HEK293T (cell line): Measurements from ENCODE around the gene MPHOSPH6.

Experiments
- CTCF ChIA-PET: fragments of 350-600 bp; formaldehyde crosslinking; extraction: SDS; loops from one replicate; lab custom pipeline; 2021; ENCODE audit warnings: antibody characterized with exemption, inconsistent platforms; lab: Yijun Ruan, JAX
- POLR2A ChIA-PET: fragments of 350-600 bp; formaldehyde crosslinking; extraction: SDS; loops from one replicate; lab custom pipeline; 2020; ENCODE audit warnings: antibody characterized with exemption, inconsistent platforms; lab: Yijun Ruan, JAX
- DNase-seq: peaks from one replicate; pipeline ENCODE4 v3.0.0; 2012; ENCODE audit warnings: mixed read lengths; ENCODE audit errors: extremely low spot score
- ARNT ChIP-seq: fragments of 450-650 bp; IDR thresholded peaks from 2 replicates; pipeline ENCODE4 v1.6.1; 2017; ENCODE audit warnings: mild to moderate bottlenecking
- BHLHE40 ChIP-seq: fragments of 450-650 bp; IDR thresholded peaks from 2 replicates; pipeline ENCODE4 v1.6.1; 2016; ENCODE audit warnings: mild to moderate bottlenecking, moderate library complexity, borderline replicate concordance
- CTBP1 ChIP-seq: fragments of 450-650 bp; IDR thresholded peaks from 2 replicates; pipeline ENCODE4 v1.6.1; 2016; ENCODE audit warnings: borderline replicate concordance
- ELF4 ChIP-seq: fragments of 450-650 bp; IDR thresholded peaks from 2 replicates; pipeline ENCODE4 v1.6.1; 2017; ENCODE audit warnings: antibody characterized with exemption
- FOXA1 ChIP-seq: fragments of 450-650 bp; IDR thresholded peaks from 2 replicates; pipeline ENCODE4 v1.6.1; 2016; ENCODE audit warnings: mild to moderate bottlenecking
- FOXK2 ChIP-seq: fragments of 450-650 bp; IDR thresholded peaks from 2 replicates; pipeline ENCODE4 v1.6.1; 2016; ENCODE audit warnings: mild to moderate bottlenecking
- FOXM1 ChIP-seq: fragments of 450-650 bp; IDR thresholded peaks from 2 replicates; pipeline ENCODE4 v1.6.1; 2017; ENCODE audit warnings: mild to moderate bottlenecking, borderline replicate concordance
- HDGF ChIP-seq: fragments of 450-650 bp; IDR thresholded peaks from 2 replicates; pipeline ENCODE4 v1.6.1; 2017; ENCODE audit warnings: antibody characterized with exemption, borderline replicate concordance
- L3MBTL2 ChIP-seq: fragments of 450-650 bp; conservative IDR thresholded peaks from 2 replicates; pipeline ENCODE4 v1.6.1; 2016; ENCODE audit warnings: mild to moderate bottlenecking
- LEF1 ChIP-seq: fragments of 450-650 bp; IDR thresholded peaks from 2 replicates; pipeline ENCODE4 v1.6.1; 2017; ENCODE audit warnings: mild to moderate bottlenecking, borderline replicate concordance
- NFRKB ChIP-seq: fragments of 450-650 bp; IDR thresholded peaks from 2 replicates; pipeline ENCODE4 v1.6.1; 2016; ENCODE audit warnings: mild to moderate bottlenecking, moderate library complexity
- SP1 ChIP-seq: fragments of 450-650 bp; IDR thresholded peaks from 2 replicates; pipeline ENCODE4 v1.6.1; 2017
- SUZ12 ChIP-seq: fragments of 450-650 bp; IDR thresholded peaks from 2 replicates; pipeline ENCODE4 v1.6.1; 2016; ENCODE audit warnings: mild to moderate bottlenecking
- TARDBP ChIP-seq: fragments of 450-650 bp; IDR thresholded peaks from 2 replicates; pipeline ENCODE4 v1.6.1; 2016
- ZNF384 ChIP-seq: fragments of 450-650 bp; IDR thresholded peaks from 2 replicates; pipeline ENCODE4 v1.6.1; 2016
- TF ChIP-seq, protein P1 (sequence below): fragments of 450-650 bp; IDR thresholded peaks from 2 replicates; pipeline ENCODE4 v1.6.1; 2016

The MPHOSPH6 gene

DNA sequence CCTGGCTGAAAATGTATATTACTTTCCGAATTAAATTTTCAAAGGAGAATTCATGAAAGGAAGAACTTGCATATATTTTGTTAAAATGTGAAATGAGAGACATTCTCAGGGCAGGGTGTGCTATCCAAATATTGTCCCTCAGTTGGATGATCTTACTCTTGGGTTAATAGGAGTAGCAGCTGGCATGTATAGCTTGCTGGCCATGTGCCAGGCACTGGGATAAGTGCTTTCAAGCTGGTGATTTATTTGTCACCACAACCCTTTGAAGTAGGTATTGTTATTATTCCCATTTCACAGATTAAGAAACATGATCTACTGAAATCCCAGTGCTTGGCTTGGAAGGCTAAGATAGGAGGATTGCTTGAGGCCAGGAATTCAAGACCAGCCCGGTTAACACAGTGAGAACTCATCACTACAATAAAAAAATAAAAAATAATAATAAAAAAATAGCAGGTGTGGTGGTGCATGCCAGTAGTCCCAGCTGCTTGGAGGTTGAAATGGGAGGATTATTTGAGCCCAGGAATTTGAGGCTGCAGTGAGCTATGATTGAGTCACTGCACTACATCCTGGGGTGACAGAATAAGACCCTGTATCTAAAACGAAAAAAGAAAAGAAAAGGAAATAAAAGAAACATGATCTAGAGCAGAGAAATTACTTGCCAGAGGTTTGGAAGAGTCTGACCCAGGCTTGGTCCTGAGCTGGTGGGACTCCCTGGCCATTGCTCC lies 11.6 kb upstream of the MPHOSPH6 start:
- POLR2A ChIA-PET, result interaction anchor here (3.9 kb wide), 1 partner anchor 12 kb away, joined by 21 read pairs; the partner anchor contains the start of gene MPHOSPH6
- TF ChIP-seq, protein P1, sequence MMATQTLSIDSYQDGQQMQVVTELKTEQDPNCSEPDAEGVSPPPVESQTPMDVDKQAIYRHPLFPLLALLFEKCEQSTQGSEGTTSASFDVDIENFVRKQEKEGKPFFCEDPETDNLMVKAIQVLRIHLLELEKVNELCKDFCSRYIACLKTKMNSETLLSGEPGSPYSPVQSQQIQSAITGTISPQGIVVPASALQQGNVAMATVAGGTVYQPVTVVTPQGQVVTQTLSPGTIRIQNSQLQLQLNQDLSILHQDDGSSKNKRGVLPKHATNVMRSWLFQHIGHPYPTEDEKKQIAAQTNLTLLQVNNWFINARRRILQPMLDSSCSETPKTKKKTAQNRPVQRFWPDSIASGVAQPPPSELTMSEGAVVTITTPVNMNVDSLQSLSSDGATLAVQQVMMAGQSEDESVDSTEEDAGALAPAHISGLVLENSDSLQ, result no peak
- TF ChIP-seq ARNT, result no peak
- no peak for TF ChIP-seq HDGF
- no peak for TF ChIP-seq TARDBP
- no peak for TF ChIP-seq ELF4
- TF ChIP-seq FOXK2, result no peak
- TF ChIP-seq SUZ12, result no peak
- no peak for TF ChIP-seq CTBP1
- TF ChIP-seq SP1, result no peak
- no peak for TF ChIP-seq FOXA1
- CTCF ChIA-PET, result interaction anchor here (0.6 kb wide), 1 partner anchor 120 kb away, joined by 3 read pairs; no protein-coding TSS in a partner anchor
- DNase-seq, result no peak

DNA sequence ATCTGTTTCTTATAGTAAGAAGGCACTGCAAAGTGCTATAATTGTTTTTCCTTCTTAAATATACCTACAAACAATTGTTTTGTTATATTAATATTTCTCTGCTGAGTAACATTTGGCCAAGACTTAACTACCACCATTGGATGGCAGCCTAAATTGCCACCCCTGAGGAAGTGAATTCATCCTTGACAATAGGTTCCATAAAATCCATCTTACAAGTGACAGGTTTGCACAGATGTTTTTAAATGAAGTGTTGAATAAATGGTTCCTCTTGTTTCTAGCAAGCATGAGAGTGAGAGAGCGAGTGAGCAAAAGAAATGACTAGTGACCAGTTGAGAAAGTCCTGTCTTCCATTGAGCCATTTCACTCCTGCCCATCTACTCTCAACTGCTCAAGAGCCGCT lies 8.3 kb upstream of the MPHOSPH6 start:
- DNase-seq, result no peak
- POLR2A ChIA-PET, result interaction anchor here (3.9 kb wide), 1 partner anchor 9 kb away, joined by 21 read pairs; the partner anchor contains the start of gene MPHOSPH6
- CTCF ChIA-PET, result no interaction called here
- TF ChIP-seq, protein P1, result no peak
- TF ChIP-seq FOXK2 (no peak), ELF4 (no peak), ZNF384 (no peak), BHLHE40 (no peak), FOXA1 (no peak), ARNT (no peak), NFRKB (no peak), L3MBTL2 (no peak), TARDBP (no peak), SP1 (no peak), SUZ12 (no peak), FOXM1 (no peak), HDGF (no peak), CTBP1 (no peak), LEF1 (no peak)

DNA sequence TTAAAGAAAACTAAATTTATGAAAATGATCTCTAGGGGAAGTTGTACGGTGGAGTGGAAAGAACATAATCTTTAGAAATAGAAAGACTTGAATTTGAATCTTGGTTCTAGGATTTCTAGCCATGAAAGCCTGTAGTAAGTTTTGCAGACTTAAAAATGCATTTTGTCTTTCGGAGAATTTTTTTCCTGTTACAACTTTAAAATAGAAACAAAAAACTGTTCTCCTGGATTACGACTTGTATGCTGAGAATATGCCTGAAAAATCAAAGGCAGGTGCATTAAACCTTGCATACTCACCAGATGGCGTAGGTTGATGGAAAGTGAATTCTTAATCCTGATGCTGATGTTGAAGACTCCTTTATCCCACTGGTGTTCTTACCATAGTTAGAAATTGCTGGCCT lies 7.5 kb upstream of the MPHOSPH6 start:
- TF ChIP-seq FOXK2 (no peak), CTBP1 (no peak), ZNF384 (no peak)
- CTCF ChIA-PET, result interaction anchor here (0.5 kb wide), 1 partner anchor 700 kb away, joined by 3 read pairs; no protein-coding TSS in a partner anchor
- POLR2A ChIA-PET, result no interaction called here
- no peak for DNase-seq

DNA sequence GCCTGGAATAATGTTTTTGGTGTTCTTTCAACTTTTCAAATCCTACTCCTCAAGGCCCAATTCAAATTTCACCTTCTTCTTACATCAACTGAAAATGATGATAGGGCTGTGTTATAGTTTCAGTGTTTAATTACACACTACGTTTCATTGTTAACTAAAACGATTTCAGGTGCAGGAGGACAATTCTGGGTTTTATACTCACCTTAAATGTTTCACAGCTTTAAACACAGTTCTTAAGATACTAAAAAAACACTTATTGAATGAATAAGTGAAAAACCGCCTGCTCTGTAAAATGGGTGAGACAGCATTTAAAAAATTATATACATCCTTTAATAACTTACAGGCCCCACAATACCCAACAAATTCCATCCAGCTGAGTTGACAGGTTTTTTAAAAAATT lies 6.2 kb upstream of the MPHOSPH6 start:
- TF ChIP-seq ELF4, result no peak
- TF ChIP-seq BHLHE40, result no peak
- TF ChIP-seq FOXK2, result no peak
- DNase-seq, result no peak
- CTCF ChIA-PET, result no interaction called here
- POLR2A ChIA-PET, result no interaction called here

DNA sequence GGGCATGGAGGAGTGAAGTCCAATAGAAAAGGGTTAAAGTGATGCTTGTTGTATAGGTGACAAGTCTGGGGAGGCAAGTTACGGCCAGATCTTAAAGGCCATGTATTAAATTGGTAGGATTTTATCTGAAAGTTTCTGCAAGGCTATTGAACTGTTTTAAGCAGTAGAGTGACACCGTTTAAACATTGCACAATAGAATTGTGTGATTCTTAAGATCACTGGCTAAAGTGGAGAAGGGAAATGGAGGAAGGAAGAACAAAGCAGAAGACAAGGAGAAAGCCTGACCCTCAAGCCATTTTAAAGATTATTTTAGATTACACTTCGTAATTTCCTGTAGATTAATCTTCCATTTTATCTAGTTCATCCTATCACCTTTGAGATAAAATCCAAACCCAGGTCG lies 5.6 kb upstream of the MPHOSPH6 start:
- CTCF ChIA-PET, result no interaction called here
- POLR2A ChIA-PET, result no interaction called here

DNA sequence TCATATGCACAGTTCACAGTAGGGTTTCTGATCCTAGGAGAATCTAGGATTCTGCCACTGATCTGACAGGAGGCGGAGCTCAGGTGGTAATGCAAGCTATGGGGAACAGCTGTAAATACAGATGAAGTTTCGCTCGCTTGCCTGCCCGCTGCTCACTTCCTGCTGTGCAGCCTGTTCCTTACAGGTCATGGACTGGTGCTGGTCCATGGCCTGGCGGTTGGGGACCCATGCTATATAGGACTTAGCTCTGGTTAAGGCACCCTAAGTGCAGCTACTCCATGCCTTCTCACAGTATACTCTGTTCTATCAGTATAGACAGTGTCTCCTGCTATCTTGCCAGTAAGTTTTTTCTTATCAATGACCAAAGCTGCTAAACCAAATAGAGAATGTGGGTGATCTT lies 2.4 kb downstream of the MPHOSPH6 start:
- no peak for DNase-seq
- POLR2A ChIA-PET, result no interaction called here
- CTCF ChIA-PET, result no interaction called here
- TF ChIP-seq L3MBTL2 (no peak), NFRKB (no peak), CTBP1 (no peak), ELF4 (no peak), FOXA1 (no peak), SP1 (no peak), FOXK2 (no peak), LEF1 (no peak), TARDBP (no peak), FOXM1 (no peak), SUZ12 (no peak), HDGF (no peak), ZNF384 (no peak), BHLHE40 (no peak), ARNT (no peak)
- TF ChIP-seq, protein P1, result no peak

More for the DNA sequence above, 5.6 kb upstream of the MPHOSPH6 start:
- TF ChIP-seq TARDBP (no peak), HDGF (no peak), L3MBTL2 (no peak), NFRKB (no peak), SUZ12 (no peak), ZNF384 (no peak)
- DNase-seq, result no peak
